ENCODE results near the gene PLTP. TPM values are rescaled to one million over a fixed set of nuclear protein-coding genes. Genes with fewer than 3 reads are reported as not detected.
"Not testable (repeated sequence)": the region's sequence is repeated elsewhere in the genome, so short reads cannot be mapped to it uniquely, and the experiment has no call there.

Gene PLTP, protein sequence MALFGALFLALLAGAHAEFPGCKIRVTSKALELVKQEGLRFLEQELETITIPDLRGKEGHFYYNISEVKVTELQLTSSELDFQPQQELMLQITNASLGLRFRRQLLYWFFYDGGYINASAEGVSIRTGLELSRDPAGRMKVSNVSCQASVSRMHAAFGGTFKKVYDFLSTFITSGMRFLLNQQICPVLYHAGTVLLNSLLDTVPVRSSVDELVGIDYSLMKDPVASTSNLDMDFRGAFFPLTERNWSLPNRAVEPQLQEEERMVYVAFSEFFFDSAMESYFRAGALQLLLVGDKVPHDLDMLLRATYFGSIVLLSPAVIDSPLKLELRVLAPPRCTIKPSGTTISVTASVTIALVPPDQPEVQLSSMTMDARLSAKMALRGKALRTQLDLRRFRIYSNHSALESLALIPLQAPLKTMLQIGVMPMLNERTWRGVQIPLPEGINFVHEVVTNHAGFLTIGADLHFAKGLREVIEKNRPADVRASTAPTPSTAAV
- 27.1 TPM for total RNA-seq

DNA sequence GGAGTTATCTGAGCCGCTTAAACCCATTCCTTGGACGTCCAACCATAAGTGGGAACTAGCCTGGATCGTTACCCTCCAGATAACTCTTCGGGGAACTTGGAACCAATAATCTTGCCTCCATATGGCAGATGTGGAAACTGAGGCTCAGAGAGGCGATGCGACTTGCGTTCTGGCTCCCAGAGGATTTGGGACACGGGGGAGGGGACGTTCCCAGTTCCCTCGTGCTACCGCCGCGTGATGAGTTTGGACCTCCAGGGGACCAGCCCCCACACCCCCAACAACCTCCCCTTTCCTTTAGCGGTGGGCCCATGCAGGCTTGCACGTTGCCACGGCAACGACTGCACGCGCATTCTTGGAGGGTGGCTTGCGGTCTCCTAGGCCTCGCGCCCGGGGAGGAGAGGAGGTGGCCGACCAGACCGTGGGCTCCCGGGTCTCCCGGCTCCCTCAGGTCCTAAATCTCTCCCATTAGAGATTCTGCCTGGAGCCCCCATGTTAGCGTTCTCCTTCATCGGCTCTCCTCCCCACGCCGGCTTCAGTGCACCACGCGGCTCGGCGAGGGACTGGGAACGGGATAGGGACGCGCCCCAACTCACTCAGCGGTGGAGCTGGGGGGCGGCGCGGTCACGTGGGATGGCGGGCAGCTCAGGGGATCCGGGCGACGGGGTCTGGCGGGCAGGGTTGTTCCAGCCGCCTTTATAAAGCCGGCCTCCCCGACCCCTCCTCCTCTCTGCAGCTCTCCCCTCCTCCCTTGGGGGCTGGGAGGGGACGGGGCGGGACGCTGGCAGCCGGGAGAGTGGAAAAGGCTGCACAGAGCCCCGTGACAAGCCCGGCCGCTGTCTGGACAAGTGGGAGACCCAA is at the start of gene PLTP:
PLTP (minus strand) TSS at position 670 of the 858 bp plus-strand sequence. CDS start 703 bp downstream, outside the sequence.
- DNase-seq = peak; percentile 51

DNA sequence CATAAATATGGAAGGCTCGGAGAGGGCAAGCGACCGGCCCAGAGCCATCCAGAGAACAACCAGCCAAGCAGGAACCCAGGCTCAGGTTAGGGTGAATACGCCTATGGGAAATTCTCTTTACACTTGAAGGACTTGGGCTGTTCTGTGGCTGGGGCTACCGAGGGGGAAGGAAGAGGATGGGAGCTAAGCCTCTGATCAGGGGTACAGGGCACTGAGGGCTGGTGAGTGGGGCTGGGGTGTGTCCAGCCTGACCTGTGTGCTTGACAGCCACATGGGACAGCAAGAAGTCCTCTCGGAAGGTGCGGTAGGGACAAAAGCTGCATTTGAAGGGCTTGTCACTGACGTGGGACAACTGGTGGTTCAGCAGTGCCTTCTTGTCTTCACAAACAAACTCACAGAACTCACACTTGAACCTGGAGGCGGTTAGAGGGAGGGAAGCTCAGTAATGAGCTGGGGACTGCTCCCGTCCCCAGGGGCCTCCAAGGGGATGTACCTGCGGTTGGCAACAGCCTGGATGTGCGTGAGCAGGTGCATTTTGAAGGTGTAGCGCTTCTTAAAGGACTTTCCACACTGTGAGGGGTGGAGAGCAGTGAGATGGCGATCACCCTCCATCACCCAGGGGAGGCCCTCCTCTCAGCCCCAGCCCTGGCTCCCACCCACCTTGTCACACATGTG is 48.1 kb upstream of the PLTP start:
- DNase-seq = no peak

DNA sequence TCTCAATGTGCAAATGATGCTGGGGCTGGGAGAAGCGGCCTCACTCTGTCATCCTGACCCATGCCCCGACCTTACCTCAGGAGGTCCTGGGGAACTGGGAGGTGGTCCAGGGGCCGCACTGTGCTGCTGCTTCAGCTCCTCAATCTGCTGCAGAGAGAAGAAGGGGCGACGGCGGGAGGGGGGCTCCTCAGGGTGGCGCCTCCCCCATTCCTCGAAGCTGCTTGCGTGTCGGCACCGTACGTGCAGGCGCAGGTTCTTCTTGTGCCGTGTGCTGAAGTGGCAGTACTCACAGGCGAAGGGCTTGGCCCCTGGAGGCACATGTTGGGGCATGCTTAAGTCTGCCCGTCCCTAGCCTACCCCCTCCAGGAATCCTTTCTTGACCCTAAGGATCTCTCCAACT is 47.2 kb upstream of the PLTP start:
- DNase-seq = no peak

DNA sequence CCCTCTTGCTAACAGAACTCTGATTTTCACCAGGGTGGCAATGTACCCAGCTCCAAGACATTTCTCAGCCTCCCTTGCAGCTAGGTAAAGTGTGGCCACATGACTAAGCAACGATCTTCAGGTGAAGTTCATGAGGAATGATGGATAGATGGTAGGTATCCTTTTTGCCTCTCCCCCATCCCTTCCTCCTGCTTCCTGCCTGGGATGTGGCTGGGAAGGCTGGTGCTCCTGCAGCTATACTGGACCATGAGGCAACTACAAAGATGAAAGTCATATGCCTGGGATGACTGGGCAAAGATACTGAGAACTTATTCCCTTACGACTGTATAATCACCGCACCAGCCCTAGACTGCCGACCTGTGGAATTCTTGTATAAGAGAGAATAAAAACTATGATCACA is 46.6 kb upstream of the PLTP start:
- no peak for DNase-seq

DNA sequence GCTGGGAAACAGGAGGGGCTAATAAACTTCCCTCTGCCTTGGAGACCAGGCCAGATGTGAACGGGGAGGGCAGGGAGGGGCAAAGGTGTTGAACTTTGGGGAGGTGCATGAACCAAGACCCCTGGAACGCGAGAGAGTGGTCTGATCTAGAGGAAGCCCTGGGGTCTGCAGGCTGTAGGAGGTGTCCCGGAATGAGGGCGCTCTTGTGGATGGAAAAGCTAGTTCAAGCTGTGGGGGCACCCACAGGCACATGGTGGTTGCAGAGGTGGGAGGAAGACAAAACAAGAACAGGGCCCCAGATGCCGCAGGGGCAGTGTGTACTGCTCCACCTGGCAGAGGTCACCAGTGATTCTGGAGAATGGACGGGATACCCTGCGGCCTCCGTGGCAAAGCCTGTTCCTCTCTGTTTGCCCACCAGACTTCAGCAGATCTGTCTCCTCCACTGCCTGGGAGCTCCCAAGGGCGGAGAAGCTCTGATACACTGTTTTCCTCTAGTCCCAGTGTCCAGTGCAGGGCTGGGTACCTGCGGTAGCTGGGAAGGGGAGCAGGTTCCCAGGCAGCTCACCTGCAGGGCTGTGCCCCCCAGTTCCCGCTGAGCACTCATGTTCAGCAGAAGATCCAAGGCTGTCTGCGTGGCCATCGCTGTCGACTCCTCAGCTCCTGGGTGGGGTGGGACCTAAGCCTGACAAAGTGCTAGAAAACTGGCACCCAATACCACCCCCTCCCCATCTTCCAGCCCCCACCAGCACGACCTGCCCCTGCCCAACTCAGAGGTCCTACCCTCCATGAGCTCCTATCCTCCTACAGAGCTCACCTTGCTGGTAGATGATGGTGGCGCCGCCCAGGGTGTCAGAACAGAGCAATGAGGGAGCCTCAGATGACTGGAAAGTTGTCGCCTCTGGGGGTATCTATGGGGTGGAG is 45.3 kb upstream of the PLTP start:
- no peak for DNase-seq

DNA sequence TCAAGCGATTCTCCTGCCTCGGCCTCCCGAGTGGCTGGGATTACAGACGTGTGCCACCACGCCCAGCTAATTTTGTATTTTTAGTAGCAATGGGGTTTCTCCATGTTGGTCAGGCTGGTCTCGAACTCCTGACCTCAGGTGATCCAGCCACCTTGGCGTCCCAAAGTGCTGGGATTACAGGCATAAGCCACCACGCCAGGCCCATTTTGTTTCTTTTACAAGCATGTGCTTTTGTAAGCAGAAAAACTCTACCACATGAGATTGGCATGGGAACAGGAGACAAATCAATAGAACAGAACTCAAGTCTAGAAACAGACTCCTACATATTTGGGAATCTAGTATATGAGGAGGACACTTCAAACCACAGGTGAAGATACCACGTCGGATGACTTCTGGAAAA is 44.4 kb upstream of the PLTP start:
- not testable (repeated sequence) for DNase-seq

DNA sequence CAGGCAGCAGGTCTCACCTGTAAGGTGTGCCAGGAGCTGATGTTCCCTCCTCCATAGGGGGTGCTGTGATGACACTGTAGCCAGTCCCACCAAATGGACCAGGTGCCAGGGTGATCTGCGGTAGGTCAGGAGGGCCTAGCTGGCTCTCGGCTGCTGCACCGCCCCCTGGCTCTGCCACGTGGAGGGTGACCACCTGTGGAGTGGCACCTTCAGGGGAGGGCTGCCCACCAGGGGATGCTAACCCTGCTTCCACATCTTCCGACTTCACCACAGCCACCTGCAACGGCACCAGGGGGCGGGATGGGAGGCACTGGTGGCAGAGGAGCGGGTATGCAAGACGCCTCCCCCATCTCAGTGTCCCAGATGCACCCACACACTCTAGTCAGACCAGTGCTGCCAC is 41.7 kb upstream of the PLTP start:
- no peak for DNase-seq

DNA sequence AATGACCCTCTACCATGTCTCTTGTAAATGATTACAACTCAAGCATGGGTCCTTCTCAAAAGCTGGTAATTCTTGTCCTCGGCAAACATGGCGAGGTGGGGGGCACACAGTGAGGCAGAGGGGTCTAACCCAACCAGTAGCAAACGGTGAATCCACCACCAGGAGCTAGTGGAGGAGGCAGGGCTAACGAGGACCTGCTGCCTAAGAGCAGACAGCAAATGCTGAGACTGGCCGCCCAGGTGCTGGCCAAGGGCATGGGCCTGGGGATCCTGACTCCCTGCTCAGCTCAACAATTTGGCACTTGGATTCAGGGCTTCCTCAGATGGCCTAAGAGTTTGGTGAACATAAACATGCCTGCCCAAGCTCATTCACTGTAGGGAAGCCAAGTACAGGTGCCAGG is 40.9 kb upstream of the PLTP start:
- no peak for DNase-seq

DNA sequence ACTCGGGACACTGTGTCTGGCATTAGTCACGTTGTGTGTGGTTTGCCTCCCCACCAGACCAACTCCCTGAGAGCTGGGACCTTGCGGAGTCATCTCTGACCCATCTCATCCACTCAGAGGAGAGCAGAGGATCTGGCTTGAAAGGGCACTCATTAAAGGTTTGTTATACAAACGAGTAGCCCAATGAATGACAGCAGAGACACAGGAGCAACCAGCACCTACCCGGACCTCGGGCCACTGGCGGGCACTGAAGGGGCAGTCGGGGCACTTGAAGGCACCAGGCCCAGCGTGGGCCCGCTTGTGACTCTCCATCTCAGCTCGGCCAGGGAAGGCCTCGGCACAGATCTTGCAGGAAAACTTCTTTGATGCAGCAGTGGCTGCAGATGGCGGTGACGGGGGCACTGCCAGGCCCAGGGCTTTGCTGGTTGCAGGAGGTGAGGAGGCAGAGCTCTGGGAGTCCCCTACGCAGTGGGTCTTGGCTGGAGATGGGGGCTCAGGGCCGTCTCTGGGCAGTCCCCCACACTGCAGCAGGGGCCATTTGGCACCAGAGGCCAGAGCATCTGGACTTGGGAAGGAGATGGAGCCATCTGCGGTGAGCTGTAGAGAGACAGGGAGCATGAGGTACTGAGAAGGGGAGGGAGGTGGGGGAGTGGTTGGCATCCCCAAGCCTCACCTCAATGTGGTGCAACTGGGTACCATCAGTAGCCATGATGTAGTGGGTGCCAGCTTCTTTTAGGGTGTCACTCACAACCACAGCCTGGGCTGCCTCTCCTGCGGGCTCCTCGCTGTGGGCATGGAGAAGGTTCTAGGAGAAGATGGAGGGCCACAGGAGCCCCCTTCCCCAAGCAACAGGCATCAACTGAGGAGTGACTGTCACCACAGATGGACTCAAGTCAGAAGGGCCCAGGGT is 40.2 kb upstream of the PLTP start:
- no peak for DNase-seq

DNA sequence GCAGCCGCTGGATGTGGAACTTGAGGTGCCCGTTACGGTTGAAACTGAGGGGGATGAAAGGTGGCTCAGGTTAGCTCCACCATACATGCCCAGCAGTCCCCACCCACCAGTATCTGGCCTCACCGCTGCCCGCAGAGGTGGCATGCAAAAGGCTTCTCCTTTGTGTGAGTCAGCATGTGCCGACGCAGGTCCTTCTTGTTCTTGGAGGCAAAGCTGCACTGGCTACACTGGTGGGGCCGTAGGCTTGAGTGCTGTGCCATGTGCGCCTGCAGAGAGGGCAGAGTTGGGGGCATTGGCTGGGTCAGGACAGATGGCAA is 38.3 kb upstream of the PLTP start:
- no peak for DNase-seq

DNA sequence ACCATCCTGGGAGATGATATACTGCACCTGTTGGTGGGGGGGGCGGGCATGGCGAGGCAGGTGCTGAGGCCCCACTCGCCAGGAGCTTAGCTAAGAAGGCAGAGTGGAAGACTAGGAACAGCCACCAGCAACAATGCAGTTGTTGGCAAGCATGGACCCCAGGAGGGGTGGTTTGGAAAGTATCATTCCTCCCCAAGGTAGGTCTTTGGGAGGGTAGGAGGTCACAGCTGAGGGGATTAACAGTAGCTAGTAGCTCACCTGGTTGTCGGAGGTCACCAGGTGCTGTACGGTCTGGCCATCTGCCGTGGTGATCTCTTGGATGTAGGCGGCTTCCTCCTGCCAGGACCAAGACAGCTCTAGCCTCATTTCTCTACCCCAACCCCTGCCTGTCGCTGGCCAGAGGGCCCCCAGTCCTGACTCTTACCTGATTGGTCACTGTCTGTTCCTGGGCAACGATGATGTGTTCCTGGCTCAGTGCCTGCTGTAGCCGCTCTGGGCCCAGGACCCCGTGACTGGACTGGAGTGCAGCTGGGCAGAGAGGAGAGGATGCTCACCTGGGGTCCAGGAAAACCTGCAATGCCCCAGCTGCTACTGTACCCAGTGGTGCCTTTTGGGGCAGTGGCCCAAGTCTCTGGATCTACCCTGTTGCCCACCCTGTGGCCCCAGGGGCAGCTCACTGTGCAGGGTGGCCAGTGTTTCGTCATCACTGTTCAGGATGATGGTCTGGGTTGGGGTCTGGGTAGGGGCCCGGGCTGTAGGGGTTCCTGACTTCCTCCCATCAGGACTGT is 37.8 kb upstream of the PLTP start:
- no peak for DNase-seq

DNA sequence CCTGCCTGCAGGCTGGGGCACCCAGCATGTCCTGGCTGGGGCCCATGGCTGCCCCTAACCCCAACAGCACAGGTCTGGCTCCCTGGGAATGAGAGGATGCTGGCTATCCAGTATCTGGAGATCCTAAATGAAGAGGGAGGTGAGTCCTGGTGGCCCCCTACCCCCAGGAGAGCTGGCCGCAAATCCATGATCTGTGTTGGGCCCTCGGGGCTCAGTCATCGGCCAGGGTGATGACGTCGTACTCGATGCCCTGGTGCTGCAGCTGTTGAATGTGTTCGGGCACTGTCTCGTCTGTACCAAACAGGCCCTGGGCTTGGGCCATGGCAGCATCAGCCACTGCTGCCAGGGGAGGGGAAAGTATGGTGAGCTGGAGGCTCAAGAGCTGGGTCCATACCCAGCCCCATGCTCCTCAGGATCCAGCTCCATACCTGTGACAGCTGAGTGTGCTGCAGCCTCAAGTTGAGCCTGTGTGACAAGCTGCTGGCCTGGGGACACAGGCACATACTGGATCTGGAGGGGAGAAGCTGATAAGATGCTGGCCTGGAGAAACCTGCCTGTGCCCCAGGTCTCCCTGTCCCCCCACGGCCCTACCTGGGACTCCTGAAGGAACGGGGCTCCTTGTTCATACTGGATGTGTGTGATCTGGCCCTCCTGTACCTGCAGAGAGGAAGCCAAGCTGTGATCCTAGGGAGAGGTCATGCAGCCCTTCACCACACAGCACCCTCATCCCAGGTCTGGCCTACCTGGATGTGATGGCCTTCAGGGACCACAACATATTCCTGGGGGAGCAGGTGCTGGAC is 37.0 kb upstream of the PLTP start:
- no peak for DNase-seq

DNA sequence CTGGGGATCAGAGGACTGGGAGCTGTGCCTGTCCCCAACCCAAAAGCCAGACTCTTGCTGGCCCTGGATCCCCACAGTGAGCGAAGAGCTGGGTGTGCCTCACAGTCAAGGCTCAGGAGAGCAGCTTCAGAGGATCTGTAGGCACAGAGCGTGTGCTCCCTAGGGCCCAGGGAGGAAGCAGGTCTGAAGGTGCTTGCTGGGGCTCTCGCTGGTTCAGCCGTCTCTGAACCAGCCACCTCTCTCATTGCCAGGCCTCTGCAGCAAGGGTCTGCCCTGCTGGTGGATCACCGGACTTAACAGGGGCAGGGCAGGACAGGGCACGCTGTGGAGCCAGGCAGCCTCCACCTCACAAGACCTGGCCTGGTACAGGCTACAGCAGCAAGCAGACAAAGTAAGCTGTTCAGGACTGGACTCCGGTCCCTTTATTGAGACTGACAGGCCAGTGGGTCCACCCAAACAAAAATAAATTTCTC is 36.3 kb upstream of the PLTP start:
- no peak for DNase-seq

DNA sequence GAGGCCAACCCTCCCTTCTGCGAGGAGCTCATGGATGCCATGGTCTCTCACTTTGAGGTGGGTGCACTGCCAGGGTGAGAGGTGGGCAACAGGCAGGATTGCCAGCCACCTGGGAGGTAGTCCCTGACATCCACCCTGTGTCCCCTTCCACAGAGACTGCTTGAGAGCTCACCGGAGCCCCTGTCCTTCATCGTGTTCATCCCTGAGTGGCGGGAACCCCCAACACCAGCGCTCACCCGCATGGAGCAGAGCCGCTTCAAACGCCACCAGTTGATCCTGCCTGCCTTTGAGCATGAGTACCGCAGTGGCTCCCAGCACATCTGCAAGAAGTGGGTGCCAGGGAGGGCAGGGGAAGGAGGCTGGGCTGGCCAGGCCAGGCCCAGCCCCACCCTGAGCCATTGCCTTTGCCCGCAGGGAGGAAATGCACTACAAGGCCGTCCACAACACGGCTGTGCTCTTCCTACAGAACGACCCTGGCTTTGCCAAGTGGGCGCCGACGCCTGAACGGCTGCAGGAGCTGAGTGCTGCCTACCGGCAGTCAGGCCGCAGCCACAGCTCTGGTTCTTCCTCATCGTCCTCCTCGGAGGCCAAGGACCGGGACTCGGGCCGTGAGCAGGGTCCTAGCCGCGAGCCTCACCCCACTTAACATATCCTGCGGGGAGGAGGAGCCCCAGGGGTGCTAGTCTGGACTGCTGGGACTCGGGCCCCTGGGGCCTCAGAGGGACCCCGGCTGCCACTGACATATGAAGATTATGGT is 35.3 kb upstream of the PLTP start:
- no peak for DNase-seq

DNA sequence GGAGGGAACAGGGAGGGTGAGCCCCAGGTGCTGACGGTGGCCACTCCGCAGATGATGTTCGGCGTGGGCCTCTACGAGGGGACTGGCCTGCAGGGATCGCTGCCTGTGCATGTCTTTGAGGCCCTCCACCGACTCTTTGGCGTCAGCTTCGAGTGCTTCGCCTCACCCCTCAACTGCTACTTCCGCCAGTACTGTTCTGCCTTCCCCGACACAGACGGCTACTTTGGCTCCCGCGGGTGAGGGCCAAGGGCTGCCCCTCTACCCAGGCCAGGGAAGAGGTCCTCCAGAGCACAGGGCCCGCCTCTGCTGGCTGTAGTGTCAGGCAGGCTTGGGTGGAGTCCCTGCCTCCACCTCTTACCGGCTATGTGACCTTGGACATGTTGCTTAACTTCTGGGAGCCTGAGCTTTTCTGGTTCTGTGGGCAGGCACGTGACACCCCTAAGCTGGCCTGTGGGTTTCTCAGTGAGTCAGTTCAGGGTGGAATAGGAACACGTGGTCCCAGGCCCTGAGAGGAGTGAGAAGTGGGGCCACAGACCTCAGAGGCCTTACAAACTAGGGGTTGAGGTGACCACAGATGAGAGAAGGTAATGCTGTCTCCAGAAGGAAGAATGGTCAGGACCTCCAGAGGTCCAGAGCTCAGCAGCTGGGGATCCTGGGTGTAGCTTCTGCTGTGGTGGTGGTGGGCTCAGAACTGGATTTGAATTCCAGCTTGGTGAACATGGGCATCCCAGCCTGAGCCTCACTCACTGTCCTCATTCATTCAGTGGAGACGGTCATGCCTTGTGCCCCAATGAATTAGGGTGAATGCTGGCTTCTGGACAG is 34.4 kb upstream of the PLTP start:
- no peak for DNase-seq

DNA sequence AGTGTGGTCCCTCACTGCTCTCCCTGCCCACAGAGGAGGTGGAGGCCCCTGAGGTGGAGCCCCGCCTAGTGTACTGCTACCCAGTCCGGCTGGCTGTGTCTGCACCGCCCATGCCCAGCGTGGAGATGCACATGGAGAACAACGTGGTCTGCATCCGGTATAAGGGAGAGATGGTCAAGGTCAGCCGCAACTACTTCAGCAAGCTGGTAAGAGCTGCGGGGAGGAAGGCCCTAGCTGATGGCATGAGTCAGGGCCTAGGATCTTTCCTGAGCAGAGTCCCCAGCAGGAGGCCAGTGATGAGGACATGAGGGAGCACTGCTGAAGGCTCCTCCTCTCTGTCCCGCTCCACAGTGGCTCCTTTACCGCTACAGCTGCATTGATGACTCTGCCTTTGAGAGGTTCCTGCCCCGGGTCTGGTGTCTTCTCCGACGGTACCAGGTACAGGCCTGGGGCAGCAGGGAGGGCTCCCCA is 33.8 kb upstream of the PLTP start:
- DNase-seq = no peak

Data from skin of body (tissue), 2 donors.